ENCODE measurements around the gene TOX3.
A peak's percentile ranks its signal among the peaks of the same experiment; 100 is the strongest.

The TOX3 gene

DNA sequence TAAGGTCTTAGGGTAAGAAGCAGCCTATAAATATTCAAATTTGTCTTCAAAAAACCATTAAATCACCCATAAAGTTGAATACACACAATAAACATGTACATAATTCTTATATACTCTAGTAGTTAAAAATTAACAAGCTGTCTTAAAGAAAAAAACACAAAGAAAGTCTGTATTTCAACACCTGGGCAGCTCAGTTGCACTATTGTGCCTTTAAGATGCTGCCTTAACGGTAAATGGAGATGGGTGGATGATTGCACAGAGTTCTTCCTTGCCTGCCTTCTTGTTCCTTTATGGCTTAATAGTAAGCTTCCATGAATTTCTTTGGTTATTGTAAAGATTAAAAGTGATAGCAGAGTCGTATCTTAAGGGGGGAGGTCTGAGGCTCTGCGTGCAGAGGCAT is 105.1 kb downstream of the TOX3 start:
- DNase-seq, result no peak

DNA sequence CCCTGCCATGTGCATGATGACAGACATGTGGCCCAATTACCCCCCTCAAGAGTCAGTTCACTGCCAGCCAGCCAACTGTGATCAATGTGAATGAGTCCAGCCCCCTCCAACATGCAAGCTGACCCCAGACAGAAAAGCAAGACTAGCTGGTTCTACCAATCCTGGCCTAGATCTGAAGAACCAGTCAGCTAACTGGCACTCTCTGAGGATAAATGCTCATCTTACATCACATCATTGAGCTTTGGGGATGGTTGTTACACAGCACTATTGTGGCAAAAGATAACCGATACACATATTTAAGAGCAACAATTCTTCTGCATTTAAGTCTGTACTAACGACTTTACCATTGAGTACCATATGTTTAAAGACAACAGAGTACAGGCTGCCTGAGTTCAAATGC is 106.7 kb downstream of the TOX3 start:
- no peak for DNase-seq

DNA sequence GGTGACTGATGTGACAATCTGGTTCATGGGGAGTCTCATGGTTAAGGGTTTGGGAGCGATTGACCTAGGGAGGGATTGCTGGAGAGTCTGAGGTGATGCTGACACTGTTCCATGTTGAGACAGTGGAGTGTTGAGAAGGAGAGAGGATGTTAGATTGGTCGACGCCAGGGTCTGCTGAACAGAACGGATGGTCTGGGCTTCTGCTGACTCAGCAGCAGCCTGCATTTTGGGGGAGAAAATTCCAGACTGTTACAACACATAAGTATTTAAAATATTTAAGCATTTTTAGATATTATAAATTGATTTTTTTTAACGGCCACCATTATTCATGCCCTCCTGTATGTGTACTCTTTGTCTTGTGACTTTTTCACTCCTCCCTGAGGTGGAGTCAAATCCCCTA is 107.2 kb downstream of the TOX3 start:
- no peak for DNase-seq

DNA sequence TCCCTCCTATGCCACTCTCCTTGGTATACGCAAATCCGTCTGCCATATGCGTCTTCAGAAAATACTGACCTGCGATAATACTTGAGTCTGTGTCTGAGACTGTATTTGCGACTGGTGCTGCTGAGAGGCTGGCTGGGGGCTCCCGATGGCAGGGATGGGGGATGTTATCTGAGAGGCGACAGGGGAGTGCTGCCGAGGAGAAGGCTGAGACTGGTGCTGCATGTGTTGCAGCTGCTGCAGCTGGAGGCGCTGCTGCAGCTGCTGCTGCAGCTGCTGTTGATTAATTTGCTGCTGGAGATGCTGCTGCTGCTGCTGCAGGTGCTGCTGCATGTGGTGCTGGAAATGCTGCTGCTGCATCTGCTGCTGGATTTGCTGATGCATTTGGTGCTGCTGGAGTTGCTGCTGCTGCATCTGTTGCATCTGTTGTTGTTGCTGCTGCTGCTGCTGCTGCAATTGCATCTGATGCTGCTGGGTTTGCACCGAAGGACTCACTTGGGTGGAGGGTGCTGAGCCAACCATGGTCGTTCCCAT is 107.7 kb downstream of the TOX3 start:
- DNase-seq, result no peak

DNA sequence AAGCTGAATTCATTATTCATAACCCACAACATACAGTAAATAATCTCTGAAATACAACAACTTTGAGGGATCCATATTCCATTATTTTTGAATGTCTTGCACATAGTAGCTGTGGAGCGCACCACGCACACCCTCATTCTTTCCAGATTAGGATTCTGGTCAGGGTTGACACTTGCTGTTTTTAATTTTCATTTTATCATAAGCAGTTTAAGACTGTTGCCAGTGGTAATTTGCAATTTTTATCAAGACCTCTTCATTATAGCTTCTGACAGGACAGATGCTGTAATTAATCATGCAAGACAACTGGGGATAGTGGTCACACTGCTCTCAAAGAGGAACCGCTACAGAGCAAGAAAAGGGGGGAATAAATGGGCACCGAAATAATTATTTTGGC is 109.7 kb downstream of the TOX3 start:
- DNase-seq, result no peak

DNA sequence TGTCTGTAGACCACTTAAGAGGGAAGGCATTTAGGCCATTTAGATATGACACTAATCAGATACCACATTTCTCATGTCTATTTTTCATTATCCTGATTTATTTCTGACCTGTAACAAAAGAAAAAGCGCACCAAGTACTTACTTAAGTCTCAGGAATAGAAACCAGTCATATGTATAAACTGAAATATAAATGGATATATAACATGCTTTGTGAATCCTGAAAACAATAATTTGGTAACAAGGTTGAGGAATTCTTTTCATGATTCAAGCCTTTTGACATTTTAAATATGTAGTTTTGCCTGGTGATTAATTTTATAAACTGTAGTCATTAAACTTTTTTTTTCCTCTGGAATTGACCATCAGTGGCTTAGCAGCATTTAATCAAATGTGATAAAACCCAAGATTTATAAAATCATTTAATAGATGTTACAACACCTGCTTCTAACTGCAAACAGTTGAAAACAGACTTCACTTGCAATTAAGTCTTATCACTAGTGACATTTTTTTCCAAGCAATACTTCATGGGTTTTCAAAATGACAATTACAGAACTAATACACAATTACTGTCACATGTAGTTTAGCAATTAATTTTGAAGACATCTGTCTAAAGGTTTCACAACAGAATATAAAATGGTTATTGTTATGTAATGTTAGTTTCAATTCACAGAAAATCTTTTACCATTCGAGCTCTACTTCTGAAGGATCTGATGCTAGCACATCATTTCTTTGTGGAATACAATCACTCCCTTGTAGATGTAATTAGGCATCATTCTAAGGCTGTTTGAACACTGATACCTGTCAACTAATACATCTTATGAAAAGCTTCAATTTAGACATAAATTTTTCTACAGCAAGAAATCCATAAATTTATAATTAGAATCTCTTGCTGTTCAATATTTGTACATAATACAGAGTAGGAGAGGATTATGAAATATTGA is 110.3 kb downstream of the TOX3 start:
- no peak for DNase-seq

- DNase-seq, result no peak
These were observed 112.7 kb downstream of the TOX3 start for GRCh38 chr16:52434224-52434623.

GRCh38 chr16:52433643-52434042 is 113.3 kb downstream of the TOX3 start:
- DNase-seq, result no peak

GRCh38 chr16:52424591-52424990 is 122.4 kb downstream of the TOX3 start:
- no peak for DNase-seq

- DNase-seq, result no peak
These were observed 124.6 kb downstream of the TOX3 start for GRCh38 chr16:52422307-52422706.

DNA sequence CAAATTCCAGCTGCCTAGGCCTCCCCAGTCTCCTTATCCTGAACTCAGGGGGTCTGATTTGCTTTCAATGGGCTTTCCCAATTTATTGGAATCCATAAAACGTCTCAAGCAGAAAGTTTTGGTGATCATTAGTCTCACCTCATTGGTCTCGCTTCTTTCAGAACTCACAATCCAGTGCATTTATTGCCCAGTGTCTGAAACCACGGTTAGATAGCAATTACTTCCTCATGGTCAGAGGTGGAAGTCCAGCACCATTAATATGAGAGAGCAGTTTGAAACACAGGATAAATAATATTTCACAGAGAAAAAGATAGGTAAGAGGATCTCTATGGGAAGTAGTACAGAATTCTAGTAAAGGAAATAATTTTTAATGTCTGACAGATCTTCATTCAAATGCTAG is 128.7 kb downstream of the TOX3 start:
- no peak for DNase-seq

GRCh38 chr16:52416888-52417287 is 130.1 kb downstream of the TOX3 start:
- no peak for DNase-seq

- DNase-seq, result no peak
These were observed 135.9 kb downstream of the TOX3 start for GRCh38 chr16:52411011-52411410.

GRCh38 chr16:52408191-52408845 is 138.6 kb downstream of the TOX3 start:
- DNase-seq, result no peak

DNA sequence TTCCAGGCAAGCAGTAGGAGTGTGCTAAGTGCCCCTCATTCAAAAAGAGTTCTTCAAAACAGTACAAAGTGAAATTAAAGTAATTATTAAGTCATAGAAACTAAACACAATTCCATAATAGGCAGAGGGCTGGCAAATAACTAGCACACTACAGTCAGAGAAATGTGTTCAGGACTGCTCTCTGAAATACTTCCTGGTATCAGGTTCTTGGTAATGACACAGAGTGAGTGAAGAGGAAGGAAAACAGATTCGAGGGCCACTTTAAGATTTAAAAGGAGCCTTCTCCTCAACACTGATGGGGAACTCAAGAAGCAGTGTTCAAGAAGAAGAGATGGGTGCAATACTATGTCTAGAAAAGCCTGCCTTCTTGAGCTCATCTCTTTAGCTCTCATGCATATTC is 139.2 kb downstream of the TOX3 start:
- peak; percentile 57 for DNase-seq

DNA sequence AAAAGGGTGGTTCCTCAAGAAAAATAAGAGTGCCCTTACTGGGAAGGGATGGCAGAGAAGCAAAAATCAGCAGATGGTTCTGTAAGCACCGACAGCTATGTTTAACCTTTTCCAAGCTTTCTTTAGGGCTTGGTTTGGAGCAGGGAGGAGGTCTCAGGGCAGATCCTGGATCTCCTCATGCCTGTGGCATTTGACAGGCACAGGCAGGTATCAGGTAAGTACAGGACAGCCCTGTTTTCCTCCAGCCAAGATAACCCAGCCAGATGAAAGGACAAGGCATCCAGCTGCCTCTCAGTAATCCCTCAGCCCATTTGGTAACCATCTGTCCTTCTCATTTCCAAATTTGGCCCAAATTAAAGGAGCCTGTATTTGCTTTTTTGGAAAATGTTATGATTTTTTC is 141.5 kb downstream of the TOX3 start:
- DNase-seq, result no peak

- no peak for DNase-seq
These were observed 142.4 kb downstream of the TOX3 start for GRCh38 chr16:52404546-52404945.

GRCh38 chr16:52399116-52399515 is 147.8 kb downstream of the TOX3 start:
- no peak for DNase-seq

GRCh38 chr16:52398491-52398960 is 148.4 kb downstream of the TOX3 start:
- no peak for DNase-seq

GRCh38 chr16:52398021-52398420 is 148.9 kb downstream of the TOX3 start:
- no peak for DNase-seq

- no peak for DNase-seq
These were observed 153.5 kb downstream of the TOX3 start for GRCh38 chr16:52393448-52393847.

DNA sequence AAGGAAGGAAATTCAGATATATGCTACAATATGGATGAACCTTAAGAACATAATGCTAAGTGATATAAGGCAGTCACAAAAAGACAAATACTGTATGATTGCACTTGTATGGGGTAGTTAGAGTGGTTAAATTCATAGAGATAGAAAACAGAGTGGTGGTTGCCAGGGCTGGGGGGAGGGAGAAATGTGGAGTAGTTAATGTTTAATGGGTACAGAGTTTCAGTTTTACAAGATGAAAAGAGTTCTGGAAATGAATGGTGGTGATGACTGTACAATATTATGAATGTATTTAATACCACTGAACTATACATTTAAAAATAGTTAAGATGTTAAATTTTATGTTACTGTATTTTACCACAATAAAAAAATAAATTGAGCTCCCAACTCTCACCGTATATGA is 157.9 kb downstream of the TOX3 start:
- DNase-seq, result no peak
